NCI-H2227 (cell line): Measurements from ENCODE around the gene CT47A1.
"Not testable (repeated sequence)": the region's sequence is repeated elsewhere in the genome, so short reads cannot be mapped to it uniquely, and the experiment has no call there.

ENCODE experiments used
- DNase-seq: peaks from one replicate; lab custom pipeline; 2025; ENCODE audit not compliant: unreplicated experiment; lab: John Stamatoyannopoulos, UW

The CT47A1 gene

DNA sequence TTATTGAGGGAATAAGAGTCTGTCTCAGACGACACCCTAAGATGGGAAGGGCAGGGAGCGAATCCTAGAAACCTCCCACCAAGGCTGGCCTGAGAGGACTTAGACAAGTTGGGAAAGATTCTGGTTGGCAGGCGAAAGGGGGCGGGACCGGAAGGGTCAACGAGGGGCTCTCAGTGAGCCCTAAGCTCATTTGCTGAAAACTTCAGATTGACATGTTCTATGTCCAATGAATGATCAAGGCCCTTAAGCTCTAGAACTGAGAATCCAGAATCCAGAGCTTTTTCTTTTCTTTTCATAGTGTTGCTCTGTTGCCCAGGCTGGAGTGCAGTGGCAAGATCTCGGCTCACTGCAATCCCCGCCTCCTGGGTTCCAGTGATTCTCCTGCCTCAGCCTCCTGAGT lies at the start of gene CT47A1:
Gene CT47A1, minus strand, starts transcription at position 101 of the 400 bp plus-strand sequence. CDS start 231 bp downstream, outside the sequence.
- DNase-seq, result not testable (repeated sequence)

DNA sequence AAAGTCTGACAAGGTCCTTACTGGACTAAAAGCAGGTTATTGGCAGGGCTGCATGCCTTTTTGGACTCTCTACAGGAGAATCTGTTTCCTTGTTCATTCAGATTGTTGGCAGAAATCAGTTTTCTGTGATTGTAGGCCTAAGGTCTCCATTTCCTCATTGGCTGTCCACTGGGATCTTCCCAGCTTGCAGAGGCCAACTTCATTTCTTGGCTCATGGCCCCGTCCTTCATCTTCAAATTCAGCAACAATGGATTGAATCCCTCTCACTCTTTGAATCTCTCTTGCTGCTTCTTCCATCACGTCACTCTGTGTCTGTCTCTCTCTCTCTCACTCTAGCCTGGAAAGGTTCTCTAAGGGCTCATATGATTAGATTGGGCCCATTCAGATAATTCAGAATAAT lies 47.0 kb upstream of the CT47A1 start:
- no peak for DNase-seq

DNA sequence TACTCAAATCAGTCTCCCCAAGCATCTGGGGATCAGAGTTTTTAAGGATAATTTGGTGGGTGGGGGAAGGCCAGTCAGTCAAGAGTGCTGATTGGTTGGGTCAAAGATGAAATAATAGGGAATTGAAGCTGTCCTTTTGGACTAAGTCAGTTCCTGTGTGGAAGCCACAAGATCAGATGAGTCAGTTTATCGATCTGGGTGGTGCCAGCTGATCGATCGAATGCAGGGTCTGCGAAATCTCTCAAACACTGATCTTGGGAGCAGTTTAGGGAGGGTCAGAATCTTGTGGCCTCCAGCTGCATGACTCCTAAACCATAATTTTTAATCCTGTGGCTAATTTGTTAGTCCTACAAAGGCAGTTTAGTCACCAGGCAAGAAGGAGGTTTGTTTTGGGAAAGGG lies 44.5 kb upstream of the CT47A1 start:
- DNase-seq, result no peak

DNA sequence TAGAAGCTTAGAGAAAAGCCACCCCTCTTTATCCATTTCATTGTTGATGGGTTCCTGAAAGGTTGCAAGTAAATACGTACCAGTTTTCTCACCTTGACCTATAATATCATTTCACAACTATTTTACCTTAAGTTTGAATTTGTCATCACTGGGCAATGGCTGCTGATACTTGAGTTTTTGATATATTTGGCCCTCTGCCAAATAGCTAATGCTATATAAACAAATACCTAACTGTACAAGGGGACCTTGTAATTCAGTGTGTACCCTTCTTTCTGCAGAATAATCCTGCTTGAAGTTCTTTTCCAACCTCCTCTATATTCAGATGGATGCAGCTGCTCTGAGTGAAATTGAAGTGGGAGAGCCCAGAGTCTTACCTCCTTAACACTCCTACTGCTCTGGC lies 42.9 kb upstream of the CT47A1 start:
- no peak for DNase-seq

DNA sequence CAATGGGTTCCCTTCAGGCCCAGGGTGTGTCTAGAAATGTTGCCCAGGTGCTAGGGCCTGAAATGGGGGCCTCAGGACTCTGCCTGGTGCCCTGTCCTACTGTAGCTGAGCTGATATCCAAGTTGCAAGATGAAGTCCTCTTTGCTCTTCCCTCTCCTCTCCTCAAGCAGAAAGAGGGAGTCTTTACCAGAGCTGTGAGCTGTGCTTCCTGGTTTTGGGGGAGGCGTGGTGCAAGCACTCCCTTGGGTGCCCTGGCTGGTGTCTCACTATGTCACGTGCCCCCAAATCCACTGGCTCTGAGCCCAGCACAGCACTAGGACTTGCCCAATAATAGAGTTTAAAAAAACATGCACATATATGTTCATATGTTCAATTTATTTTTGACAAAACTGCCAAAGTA lies 29.3 kb upstream of the CT47A1 start:
- no peak for DNase-seq

DNA sequence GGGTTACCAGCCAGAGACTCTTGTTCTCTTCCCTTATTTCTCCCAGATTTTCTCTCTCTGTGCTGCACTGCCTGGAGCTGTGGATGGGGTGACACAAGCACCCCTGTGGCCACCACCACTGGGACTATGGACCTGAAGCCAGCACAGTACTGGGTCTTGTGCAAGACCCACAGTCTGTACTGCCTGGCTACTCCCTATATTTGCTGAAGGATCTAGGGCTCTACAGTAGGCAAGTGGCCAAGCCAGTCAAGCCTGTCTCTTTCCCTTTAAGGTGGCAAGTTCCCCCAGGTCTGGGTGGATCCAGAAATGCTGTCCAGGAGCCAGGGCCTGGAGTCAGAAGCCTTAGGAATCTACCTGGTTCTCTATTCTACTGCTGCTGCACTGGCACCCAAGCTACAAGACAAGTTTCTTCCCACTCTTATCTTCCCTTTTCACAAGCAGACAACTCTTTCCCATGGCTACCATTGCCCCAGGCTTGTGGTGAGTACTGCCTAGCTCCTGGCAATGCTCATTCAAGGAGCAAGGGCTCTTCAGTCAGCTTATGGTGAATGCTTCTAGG lies 28.4 kb upstream of the CT47A1 start:
- DNase-seq, result no peak

DNA sequence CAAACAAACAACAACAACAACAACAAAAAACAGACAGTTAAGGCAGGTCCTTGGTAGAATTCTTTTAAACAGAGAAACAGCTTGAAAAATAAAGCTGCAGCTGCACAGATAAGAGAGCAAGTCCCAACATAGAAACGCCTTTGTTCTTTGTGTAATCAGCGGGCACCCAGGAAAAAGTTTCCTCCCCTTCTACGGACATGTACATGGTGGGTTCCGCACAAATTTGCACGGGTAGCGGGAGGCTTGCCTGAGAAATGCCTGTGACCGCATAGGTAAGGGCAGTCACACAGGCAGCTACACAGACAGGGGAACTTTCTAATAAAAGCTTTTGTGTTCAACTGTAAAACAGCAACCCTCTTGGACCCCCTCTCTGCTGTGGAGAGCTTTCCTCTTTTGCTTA lies 25.7 kb upstream of the CT47A1 start:
- DNase-seq, result no peak

DNA sequence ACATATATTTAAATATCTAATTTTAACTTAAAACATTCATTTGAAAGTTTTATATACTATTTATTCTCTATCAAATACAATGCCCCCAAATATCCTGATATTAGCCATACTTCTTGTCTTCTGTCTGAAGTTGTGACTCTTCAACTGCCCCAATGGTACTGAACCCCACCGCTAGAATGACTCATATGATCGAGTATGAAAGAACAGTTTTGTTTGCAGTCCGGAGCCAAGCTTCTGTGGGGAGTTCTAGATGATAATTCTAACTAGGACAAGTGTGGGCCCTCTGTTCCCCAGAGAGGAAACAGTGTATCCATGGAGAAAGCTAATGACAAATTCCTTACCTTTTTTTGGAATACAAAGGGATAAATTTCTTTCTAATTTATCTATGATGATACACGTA lies 24.7 kb upstream of the CT47A1 start:
- DNase-seq, result no peak

DNA sequence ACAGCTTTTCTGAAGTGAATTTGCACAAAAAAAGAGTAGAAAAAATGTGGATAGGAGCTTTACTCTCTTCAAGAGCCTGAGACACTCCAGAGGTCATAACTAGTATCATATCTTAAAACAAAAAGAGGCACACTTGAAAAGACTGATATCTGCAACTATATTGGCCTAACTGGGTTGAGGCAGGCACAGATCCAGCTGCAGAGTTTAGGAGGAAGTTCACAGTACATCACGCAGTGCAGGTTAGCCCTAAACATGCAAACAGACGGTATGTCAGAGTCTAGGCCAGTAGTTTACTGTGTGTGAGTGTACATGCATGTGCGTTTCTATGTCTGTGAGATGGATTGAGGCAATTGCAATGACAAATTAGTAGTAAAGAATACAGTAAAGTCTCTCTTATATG lies 24.2 kb upstream of the CT47A1 start:
- DNase-seq, result no peak

DNA sequence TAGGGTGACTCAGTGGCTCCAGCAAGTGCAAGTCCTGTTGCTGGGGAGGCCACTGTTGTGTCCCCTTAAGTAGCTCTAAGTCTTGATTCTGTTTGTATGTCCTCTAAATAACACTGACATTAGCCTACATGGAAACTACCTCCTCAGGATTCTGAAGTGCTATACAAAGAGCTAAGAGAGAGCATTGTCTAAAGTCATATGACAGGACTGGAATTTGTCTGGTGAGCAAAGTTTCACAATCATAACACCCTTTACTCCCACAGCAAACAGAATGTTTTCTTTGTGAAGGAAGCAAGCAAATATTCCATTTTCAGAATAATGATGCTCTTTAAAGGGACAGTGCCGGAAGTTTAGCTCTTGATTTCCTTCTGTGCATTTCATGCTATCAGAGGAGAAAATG lies 23.4 kb upstream of the CT47A1 start:
- no peak for DNase-seq

DNA sequence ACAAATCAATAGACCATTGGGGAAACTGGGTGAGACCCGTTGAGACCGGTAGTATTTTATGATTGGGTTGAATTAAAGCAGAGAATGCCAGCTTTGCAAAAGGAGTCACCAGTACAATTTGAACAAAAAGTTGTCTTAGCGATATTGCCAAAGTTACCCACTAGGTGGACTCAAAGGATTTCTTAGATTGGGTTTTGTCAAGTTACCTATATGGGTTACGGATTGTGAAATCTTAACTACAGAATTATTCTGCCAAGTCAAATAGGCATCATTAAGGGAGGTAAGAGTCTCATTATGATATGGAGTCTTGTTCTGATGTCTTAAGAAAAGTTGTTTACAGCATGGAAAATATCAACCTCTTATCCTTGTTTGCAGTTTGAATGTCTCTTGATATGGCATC lies 15.0 kb upstream of the CT47A1 start:
- DNase-seq, result no peak

DNA sequence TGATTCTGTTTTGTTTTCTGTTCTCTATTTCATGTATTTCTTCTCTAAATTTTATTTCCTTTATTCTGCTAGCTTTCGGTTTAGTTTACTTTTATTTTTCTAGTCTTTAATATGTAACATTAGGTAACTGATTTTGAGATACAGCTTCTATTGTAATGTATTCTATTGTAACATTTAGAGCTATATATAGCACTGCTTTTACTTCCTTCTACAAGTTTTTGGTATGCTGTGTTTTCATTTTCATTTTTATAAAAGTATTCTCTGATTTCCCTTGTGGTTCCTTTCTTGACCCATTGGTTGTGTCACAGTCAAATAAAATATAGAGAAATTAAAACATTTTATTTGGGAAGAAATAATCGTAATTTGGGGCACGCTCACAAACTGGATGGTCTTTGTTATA lies 13.9 kb upstream of the CT47A1 start:
- no peak for DNase-seq

DNA sequence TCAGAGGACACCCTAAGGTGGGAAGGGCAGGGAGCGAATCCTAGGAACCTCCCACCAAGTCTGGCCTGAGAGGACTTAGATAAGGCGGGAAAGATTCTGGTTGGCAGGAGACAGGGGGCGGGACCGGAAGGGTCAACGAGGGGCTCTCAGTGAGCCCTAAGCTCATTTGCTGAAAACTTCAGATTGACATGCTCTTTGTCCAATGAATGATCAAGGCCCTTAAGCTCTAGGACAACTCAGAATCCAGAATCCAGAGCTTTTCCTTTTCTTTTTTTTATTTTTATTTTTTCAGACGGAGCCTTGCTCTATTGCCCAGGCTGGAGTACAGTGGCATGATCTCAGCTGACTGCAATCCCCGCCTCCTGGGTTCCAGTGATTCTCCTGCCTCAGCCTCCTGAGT lies 29.1 kb downstream of the CT47A1 start, which contains the start of gene CT47A7:
Gene CT47A7, minus strand, starts transcription at position 101 of the 400 bp plus-strand sequence. CDS start 255 bp downstream, outside the sequence.
- not testable (repeated sequence) for DNase-seq
